ENCODE data around the gene ZKSCAN2.

DNA sequence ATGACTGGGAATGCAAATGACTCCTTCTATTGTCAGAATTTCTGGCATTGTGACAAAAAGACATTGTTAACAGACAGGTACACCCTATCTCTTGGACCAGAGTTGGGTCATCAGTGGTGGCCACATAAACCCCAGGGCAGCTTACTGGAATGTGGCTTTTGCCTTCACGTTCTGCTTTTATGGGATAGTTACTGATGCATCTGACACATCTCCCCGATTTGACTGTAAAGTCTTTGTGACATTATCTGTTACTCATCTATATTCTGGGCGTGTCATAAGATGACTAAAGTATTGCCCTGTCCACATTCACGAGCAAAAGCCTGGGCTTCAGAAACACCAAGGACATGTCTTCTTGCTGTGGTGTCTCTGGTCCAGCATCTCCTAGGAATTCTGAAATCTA lies 59.6 kb downstream of the ZKSCAN2 start:
- no peak for TF ChIP-seq POLR2A (IDR thresholded peaks at IDR 0.05)
- TF ChIP-seq, protein P1, sequence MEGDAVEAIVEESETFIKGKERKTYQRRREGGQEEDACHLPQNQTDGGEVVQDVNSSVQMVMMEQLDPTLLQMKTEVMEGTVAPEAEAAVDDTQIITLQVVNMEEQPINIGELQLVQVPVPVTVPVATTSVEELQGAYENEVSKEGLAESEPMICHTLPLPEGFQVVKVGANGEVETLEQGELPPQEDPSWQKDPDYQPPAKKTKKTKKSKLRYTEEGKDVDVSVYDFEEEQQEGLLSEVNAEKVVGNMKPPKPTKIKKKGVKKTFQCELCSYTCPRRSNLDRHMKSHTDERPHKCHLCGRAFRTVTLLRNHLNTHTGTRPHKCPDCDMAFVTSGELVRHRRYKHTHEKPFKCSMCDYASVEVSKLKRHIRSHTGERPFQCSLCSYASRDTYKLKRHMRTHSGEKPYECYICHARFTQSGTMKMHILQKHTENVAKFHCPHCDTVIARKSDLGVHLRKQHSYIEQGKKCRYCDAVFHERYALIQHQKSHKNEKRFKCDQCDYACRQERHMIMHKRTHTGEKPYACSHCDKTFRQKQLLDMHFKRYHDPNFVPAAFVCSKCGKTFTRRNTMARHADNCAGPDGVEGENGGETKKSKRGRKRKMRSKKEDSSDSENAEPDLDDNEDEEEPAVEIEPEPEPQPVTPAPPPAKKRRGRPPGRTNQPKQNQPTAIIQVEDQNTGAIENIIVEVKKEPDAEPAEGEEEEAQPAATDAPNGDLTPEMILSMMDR (IDR thresholded peaks at IDR 0.05): no peak

All from testis (tissue), 2 donors.